Mesodermal cell (in vitro differentiated cells): ENCODE measurements around the gene HECTD1.

Experiments
- H3K27ac ChIP-seq: 2 replicates; pipeline ENCODE4 v1.7.0; 2013; ENCODE audit warnings: mild to moderate bottlenecking, low read depth, low read length, moderate library complexity; ENCODE audit not compliant: severe bottlenecking
- H3K36me3 ChIP-seq: 2 replicates; pipeline ENCODE4 v1.7.1; 2013; ENCODE audit warnings: mild to moderate bottlenecking, low read length, moderate library complexity; ENCODE audit not compliant: control insufficient read depth, insufficient read depth
- H3K4me1 ChIP-seq: one replicate; pipeline ENCODE4 v1.7.1; 2013; ENCODE audit warnings: mild to moderate bottlenecking, low read length; ENCODE audit not compliant: insufficient read depth, control insufficient read depth, poor library complexity, severe bottlenecking
- H3K4me3 ChIP-seq: 2 replicates; pipeline ENCODE4 v1.7.0; 2013; ENCODE audit warnings: low read length, control low read depth, mild to moderate bottlenecking; ENCODE audit not compliant: insufficient read depth, poor library complexity, severe bottlenecking; ENCODE audit errors: extremely low read depth
- H3K9me3 ChIP-seq: 2 replicates; pipeline ENCODE4 v1.7.1; 2013; ENCODE audit warnings: mild to moderate bottlenecking, low read length, moderate library complexity; ENCODE audit not compliant: control insufficient read depth
- WGBS, 2 experiments: methylation state at CpG; one replicate each; pipeline ENCODE4 v1.1.5; 2013; ENCODE audit warnings: missing lambda C conversion rate in 2 of 2; ENCODE audit not compliant: insufficient coverage in 2 of 2; 5-methylcytosine and 5-hydroxymethylcytosine counted together

Gene HECTD1

DNA sequence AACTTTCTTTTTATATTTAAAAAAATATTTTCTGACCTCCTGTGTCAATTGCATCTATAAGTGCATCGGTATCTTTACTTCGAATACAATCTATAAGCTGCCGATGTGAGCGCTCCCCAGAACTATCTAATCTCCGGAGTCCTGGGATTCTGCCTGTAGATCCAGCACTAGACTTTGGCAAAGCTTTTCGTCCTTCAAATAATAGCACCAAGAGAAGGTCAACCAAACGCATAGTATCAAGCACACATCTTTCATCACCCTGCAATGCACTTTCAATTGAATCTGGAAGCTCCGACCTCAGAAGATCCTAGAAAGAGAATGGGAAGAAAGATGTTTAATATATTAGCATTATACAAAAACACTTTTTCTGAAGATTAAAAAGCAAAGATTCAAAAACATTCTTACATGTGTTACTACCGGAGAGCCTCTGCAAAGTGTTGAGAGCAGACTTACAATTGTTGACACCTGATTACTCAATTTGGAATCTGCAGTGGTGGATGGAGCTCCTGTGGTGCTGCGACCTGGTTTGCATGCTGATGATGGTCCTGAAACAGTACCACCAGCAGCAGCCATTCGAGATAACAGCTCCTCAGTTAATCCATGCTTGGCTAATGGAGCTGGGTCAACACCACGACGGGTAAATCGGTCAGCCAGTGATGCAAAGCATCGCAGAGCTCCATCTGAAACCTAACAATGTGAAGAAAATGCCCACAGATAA, 34.3 kb downstream of the HECTD1 start:
- Histone ChIP-seq H3K4me3 (no peak overlapping the region), H3K27ac (no peak overlapping the region), H3K9me3 (no peaks in the 10 kb centered on the region), H3K4me1 (no peaks in the 10 kb centered on the region), H3K36me3 (peaks cover 81% of the 10 kb centered on the region)
- WGBS, 2 experiments, result 91 to 97% methylated on average over 10 to 12 of the region's 15 CpGs

DNA sequence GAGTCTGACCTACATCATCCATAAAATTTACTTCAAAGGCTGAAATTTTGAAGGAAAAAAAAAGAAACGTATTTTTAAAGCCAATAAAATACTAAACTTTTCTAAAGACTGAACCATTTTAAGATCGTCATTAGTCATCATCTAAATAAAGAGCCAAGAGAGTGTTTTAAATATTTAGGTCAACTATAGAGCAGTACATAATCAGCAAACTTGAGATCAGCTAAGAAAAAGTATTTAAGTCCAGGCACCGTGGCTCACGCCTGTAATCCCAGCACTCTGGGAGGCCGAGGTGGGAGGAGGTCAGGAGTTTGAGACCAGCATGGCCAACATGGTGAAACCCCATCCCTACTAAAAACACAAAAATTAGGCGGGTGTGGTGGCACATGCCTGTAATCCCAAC, 35.5 kb downstream of the HECTD1 start:
- Histone ChIP-seq H3K36me3 (peaks cover 82% of the 10 kb centered on the region), H3K4me3 (no peak overlapping the region)
- 93 to 100% methylated on average over 3 to 4 of the region's 6 CpGs for WGBS, 2 experiments

DNA sequence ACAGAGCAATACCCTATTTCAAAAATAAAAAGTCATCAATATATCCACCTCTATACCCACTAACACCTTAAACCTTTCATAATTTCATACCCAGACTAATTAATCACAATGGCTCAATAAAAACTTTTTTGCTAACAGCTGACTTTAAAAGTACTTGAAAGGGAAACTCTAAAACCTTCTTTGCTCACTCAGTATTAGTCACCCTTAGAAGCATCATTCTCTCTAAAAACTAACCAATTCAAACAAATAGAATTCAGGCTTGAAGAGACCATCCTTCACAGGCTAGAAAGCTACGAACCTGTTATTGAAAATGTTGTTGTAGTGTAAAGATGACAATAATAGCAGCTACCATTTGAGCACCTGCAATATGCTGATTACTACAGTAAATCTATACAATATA, 37.2 kb downstream of the HECTD1 start:
- Histone ChIP-seq H3K36me3 (peaks cover 89% of the 10 kb centered on the region), H3K27ac (no peak overlapping the region), H3K9me3 (no peaks in the 10 kb centered on the region), H3K4me3 (no peak overlapping the region), H3K4me1 (no peaks in the 10 kb centered on the region)
- no CpG with 5 or more reads among the region's 1 CpG for WGBS, 2 experiments

More for the DNA sequence above, 35.5 kb downstream of the HECTD1 start:
- no peaks in the 10 kb centered on the region for H3K9me3 ChIP-seq
- no peak overlapping the region for H3K27ac ChIP-seq
- H3K4me1 ChIP-seq, result no peaks in the 10 kb centered on the region

DNA sequence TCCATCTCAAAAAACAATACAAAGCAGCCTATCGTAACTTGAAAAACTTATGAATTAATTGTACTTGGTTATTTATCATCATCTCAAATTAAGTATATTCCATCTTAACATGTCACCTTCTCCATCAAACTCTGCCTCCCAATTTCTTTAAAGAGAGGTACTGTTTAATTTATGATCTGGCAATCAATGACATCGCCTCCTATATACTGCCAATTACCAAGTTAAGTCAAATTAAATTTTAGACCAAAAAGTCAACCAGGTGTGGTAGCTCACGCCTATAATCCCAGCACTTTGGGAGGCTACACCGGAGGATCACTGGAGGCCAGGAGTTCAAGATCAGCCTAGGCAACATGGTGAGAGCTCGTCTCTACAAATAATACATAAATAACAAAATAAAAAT, 37.7 kb downstream of the HECTD1 start:
- Histone ChIP-seq H3K9me3 (no peaks in the 10 kb centered on the region), H3K4me3 (no peak overlapping the region), H3K36me3 (peaks cover 89% of the 10 kb centered on the region), H3K4me1 (no peaks in the 10 kb centered on the region), H3K27ac (no peak overlapping the region)
- WGBS, 2 experiments, result 91 to 100% methylated on average over 2 to 3 of the region's 5 CpGs

GRCh38 chr14:31167032-31167431, 40.6 kb downstream of the HECTD1 start:
- WGBS, 2 experiments, result 81 to 96% methylated on average over 2 of the region's 5 CpGs
- Histone ChIP-seq H3K4me1 (no peaks in the 10 kb centered on the region), H3K27ac (no peak overlapping the region), H3K36me3 (peaks cover 90% of the 10 kb centered on the region), H3K9me3 (no peaks in the 10 kb centered on the region), H3K4me3 (no peak overlapping the region)

DNA sequence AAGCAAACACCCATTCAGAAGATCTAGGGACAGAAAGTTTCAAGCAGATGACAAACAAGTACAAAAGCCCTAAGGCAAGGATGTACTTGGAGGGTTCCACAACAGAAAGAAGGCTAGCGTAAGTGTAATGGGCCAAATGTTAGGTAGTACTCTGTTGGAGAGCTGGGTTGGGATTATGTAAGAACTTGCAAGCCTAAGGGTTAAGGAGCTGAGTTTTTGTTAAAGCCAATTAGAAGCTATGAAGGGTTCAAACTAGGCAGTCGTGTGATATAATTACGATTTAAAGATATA, 41.4 kb downstream of the HECTD1 start:
- no peaks in the 10 kb centered on the region for H3K4me1 ChIP-seq
- H3K27ac ChIP-seq, result no peak overlapping the region
- H3K36me3 ChIP-seq, result peaks cover 96% of the 10 kb centered on the region

GRCh38 chr14:31164115-31164514, 43.5 kb downstream of the HECTD1 start:
- Histone ChIP-seq H3K4me1 (no peaks in the 10 kb centered on the region), H3K9me3 (no peaks in the 10 kb centered on the region), H3K36me3 (peaks cover 88% of the 10 kb centered on the region), H3K4me3 (no peak overlapping the region), H3K27ac (no peak overlapping the region)
- 100% methylated on average over 2 to 4 of the region's 4 CpGs for WGBS, 2 experiments

More for the DNA sequence above, 41.4 kb downstream of the HECTD1 start:
- H3K9me3 ChIP-seq, result no peaks in the 10 kb centered on the region
- WGBS, 2 experiments, result 93 to 95% methylated on average over 3 of the region's 3 CpGs
- H3K4me3 ChIP-seq, result no peak overlapping the region

- no peak overlapping the region for H3K4me3 ChIP-seq
- H3K9me3 ChIP-seq, result no peaks in the 10 kb centered on the region
- peaks cover 87% of the 10 kb centered on the region for H3K36me3 ChIP-seq
- H3K27ac ChIP-seq, result no peak overlapping the region
- no peaks in the 10 kb centered on the region for H3K4me1 ChIP-seq
- 89 to 92% methylated on average over 9 to 13 of the region's 16 CpGs for WGBS, 2 experiments
Measured at GRCh38 chr14:31162910-31163649, 44.5 kb downstream of the HECTD1 start.

DNA sequence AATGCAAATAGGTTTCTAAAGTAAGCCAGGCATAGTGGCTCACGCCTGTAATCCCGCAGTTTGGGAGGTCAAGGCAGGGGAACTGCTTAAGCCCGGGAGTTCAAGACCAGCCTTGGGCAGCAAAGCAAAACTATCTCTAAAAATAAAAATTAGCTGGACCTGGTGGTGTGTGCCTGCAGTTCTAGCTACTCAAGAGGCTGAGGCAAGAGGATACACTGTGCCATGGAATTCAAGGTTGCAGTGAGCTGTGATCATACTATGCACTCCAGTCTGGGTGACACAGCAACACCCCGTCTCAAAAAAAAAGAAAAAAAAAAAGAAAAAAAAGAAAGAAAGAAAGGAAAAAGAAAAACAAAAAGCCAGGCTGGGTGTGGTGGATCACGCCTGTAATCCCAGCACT, 46.3 kb downstream of the HECTD1 start:
- no peaks in the 10 kb centered on the region for H3K9me3 ChIP-seq
- peaks cover 83% of the 10 kb centered on the region for H3K36me3 ChIP-seq
- WGBS, 2 experiments, result 86 to 94% methylated on average over 4 of the region's 5 CpGs
- no peaks in the 10 kb centered on the region for H3K4me1 ChIP-seq
- no peak overlapping the region for H3K4me3 ChIP-seq
- no peak overlapping the region for H3K27ac ChIP-seq

GRCh38 chr14:31159682-31160296, 47.8 kb downstream of the HECTD1 start:
- H3K4me3 ChIP-seq, result no peak overlapping the region
- WGBS, 2 experiments, result 96% methylated on average over 9 of the region's 13 CpGs
- H3K9me3 ChIP-seq, result no peaks in the 10 kb centered on the region
- H3K36me3 ChIP-seq, result peaks cover 82% of the 10 kb centered on the region
- no peak overlapping the region for H3K27ac ChIP-seq
- H3K4me1 ChIP-seq, result no peaks in the 10 kb centered on the region

DNA sequence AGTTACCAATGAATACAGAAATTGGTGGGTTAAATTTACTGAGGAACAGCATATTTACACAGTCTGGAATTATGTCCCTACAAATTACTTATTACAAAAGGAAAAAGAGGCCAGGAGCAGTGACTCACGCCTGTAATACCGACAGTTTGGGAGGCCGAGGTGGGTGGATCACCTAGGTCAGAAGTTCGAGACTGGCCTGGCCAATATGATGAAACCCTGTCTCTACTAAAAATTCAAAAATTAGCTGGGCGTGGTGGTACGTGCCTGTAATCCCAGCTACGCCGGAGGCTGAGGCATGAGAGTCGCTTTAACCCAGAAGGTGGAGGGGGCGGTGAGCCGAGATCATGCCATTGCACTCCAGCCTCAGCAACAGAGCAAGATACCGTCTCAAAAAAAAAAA, 52.6 kb downstream of the HECTD1 start:
- Histone ChIP-seq H3K27ac (no peak overlapping the region), H3K36me3 (peaks cover 76% of the 10 kb centered on the region), H3K4me3 (no peak overlapping the region), H3K9me3 (no peaks in the 10 kb centered on the region), H3K4me1 (no peaks in the 10 kb centered on the region)
- 95 to 96% methylated on average over 5 to 11 of the region's 12 CpGs for WGBS, 2 experiments
